RCC 7860 (cell line): ENCODE data around the gene ATP1A1.
A peak's percentile ranks its signal among the peaks of the same experiment; 100 is the strongest.

Source experiments
- DNase-seq: peaks from one replicate; pipeline ENCODE4 v3.0.0-alpha.2; 2015; ENCODE audit warnings: low spot score
- FAIRE-seq: peaks from 2 replicates; lab custom pipeline; 2012; peaks lifted over from hg19 to GRCh38; lab: Jason Lieb, UNC

The ATP1A1 gene

DNA sequence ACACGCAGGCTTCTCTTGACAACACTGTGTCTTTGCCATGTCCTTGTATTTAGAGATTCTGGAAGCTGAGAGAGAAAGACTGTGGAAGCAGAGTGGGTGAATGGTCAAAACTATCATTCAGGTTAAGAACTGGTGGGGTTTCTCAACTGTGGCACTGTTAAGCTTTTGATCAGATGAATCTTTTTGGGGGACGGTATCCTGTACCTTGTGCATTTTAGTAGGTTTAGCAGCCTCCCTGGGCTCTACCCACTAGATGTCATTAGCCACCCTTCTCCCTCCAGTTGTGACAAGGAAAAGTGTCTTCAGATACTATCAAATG is 39.4 kb downstream of the ATP1A1 start:
- DNase-seq (no peak), FAIRE-seq (no peak)

GRCh38 chr1:116412898-116413297 is 39.9 kb downstream of the ATP1A1 start:
- FAIRE-seq, result no peak
- DNase-seq, result no peak

GRCh38 chr1:116413414-116413813 is 40.4 kb downstream of the ATP1A1 start:
- FAIRE-seq, result no peak
- DNase-seq, result no peak

DNA sequence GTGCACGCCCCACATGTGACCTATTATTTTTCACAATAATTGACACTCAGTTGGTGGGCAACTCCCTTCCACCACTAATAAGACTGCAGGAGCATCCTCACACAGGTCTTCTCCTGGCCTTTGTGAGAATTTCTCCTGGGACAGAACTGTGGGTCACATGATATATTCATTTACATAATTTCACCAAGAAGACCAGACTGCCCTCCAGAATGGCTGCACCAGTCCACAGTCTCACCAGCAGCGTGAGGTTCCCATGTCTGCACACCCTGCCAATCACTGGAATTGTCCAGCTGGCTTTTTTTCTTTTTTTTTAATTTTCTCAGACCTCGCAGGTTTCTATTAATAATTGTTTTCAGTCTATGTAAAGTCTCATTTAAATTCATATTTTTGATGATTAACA is 41.3 kb downstream of the ATP1A1 start:
- no peak for FAIRE-seq
- DNase-seq, result no peak

GRCh38 chr1:116415200-116415698 is 42.2 kb downstream of the ATP1A1 start:
- FAIRE-seq, result no peak
- DNase-seq, result no peak

- DNase-seq (no peak), FAIRE-seq (no peak)
Observed at GRCh38 chr1:116415699-116416533, 42.9 kb downstream of the ATP1A1 start.

DNA sequence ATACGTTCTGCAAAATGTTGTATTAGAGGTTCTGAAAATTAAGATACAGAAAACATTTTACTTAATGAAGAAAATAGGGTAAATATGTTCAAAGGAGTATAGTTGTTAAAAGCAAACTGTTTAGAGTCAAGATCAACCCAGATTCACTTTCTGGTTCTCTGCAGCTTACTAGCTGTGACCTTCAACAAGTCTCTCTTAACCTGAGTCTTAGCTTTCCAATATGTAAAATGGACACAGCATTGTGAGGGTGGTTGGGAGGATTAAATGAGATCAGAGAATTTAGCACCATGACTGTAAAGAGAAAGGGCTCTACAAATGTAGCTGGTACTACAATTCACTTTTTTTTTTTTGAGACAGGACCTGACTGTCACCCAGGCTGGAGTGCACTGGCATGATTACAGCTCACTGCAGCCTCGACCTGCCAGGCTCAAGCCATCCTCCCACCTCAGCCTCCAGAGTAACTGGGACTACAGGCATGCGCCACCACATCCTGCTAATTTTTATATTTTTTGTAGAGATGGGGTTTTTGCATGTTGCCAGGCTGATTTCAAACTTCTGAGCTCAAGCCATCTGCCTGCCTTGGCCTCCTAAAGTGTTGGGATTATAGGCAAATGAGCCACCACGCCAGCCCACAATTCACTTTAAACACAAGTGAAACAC is 43.9 kb downstream of the ATP1A1 start:
- DNase-seq (no peak), FAIRE-seq (no peak)

DNA sequence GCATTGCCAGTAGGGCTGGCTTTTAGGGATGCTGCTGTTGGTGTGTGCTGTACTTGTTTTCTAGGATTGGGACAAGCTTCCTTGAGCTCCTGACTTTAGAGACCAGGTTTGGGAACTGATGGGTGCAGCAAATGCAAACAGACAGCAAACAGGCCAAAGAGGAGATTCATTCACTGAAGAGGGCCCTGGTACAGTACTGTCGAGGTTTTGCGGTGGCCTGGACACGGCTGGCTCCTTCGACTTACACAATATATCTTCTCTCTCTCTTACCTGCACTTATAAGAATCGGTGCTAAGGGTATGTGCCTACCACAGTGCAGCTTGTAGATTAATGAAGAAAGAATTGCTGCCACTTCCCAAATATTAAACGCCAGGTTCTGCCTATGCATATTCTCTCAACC is 44.6 kb downstream of the ATP1A1 start:
- FAIRE-seq (no peak), DNase-seq (no peak)

GRCh38 chr1:116418091-116418830 is 45.2 kb downstream of the ATP1A1 start:
- FAIRE-seq, result no peak
- peak; percentile 62 for DNase-seq

DNA sequence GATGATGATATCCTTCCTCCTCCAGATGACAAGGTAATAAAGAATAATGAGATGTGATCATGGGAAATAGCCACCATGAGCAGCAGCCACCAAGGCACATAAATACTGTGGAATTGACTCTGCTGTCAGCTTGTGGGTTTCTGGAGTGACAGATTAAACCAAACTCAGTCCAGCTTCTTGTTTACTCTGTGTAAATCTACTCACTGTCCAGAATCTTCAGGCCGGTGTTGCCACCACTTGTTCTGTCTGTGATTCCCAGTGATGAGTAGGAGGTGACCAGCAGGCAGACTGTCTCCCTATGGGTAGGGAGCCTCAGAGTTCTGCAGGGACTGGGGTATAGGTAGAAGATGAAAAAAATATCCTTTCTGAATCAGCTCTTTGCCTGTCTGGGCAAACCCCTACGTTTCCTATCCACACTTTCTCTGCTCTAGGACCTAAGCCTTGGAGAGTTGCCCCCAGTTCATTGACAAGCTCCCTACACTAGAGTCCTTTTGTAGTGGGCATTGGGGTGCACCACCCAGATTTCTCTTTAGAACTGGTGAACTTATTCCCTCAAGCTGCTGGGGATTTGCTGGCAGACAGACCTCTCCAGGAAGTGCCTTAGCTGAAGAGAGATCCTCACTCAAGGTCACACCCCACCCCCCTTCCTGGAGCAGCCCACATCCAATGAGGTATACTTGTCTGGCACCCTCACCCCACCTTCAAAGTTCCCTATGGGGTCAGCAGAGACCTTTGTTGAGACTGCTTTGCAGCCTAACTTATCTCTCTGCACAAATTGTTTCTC is 47.6 kb downstream of the ATP1A1 start:
- no peak for FAIRE-seq
- DNase-seq, result no peak

DNA sequence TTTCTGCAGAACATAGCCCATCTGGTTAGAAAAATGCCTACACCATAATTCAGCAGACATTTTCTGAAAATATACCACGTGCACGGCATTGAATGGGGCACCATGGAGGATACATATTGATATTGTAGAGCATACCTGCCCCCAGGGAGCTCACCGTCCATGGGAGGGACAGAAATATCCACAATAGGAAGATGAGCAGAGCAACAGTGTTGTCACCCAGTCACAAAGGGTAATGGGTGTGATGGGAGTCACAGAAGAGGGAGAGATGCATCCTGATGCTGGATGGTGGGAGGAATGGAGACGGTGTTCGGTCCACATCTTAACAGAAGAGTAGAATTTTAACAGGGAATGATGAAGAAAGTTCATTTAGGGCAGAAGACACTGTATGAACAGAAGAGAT is 51.4 kb downstream of the ATP1A1 start:
- FAIRE-seq (no peak), DNase-seq (no peak)

- FAIRE-seq, result no peak
- no peak for DNase-seq
Observed at GRCh38 chr1:116424863-116425262, 51.8 kb downstream of the ATP1A1 start.

GRCh38 chr1:116425987-116426386 is 52.9 kb downstream of the ATP1A1 start:
- no peak for FAIRE-seq
- DNase-seq, result no peak

DNA sequence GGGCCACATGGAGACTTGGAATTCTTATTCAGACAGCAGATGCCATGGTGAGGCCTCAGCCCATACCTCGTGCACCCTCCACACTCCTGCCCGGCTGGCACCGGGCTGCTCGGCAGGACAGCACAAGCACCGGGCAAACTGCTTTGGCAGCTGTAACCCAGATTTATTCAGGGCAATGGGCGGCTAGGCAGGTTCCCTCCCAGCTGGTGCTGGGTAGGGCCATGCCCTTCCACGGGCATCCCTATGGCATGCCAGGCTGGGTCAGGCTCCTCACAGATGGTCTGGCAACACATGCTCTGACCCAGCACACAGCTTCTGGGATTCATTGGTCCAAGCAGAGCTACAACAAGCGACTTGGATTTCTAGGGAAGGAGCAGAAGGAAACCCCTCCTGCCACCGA is 53.4 kb downstream of the ATP1A1 start:
- FAIRE-seq (no peak), DNase-seq (no peak)

DNA sequence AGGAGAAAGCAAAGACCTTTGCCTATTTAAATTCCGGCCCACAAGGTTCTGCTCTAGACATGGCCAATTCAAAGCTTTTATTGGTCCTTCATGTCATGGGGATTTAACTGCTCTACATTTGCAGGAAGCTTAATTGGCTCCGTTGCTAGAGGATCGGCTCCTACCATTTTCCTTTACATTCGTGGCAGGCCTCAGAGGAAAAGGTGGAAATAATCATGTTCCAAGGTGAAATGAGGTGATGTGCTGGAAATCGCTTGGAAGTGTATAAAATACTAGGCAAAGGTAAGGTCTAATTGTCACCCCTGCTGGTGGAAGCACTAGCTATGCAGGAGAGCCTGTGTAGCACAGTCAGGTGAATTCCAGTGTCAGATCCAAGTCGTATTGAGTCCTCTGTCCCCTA is 55.5 kb downstream of the ATP1A1 start:
- FAIRE-seq, result no peak
- DNase-seq, result no peak

- FAIRE-seq, result no peak
- DNase-seq, result no peak
Observed at GRCh38 chr1:116429821-116430374, 56.9 kb downstream of the ATP1A1 start.

DNA sequence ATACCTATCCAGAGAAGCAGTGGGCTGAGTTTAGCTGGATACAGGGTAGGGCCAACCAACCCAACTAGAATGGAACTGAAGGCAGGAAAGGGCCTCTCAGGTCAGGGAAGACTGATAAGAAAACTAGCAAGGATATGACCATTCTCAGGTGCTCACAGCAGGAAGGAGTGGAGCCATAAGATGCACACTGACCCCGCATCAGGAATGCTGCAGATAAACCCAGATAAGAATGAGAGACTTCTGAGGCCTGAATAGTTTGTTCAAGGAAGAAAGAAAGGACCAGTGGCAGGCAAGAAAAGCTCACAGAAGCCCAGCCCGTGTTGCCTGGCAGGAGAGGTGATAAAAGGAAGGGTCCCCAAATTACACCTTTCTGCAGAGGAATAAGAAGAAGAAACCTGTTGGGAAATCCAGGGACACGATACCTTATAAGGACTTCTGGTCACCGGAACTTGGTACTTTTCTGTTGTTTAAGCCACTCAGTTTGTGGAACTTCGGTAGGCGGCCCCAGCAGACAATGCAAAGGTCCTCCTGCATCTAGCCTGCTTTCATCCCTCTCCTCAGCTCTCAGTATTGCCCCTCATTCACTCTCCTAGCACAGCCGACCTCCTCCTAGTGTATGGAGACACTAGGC is 58.9 kb downstream of the ATP1A1 start:
- no peak for DNase-seq
- no peak for FAIRE-seq

GRCh38 chr1:116432655-116433265 is 59.7 kb downstream of the ATP1A1 start:
- FAIRE-seq, result no peak
- no peak for DNase-seq
